NB4 (cell line): ENCODE measurements around the gene GPC1.

Experiments
- DNase-seq: peaks from one replicate; pipeline ENCODE4 v3.0.0; 2010; ENCODE audit warnings: low read depth
- H3K4me3 ChIP-seq: one replicate; pipeline ENCODE4 v1.5.1; 2011; ENCODE audit warnings: mild to moderate bottlenecking, low read depth, low read length, moderate library complexity
- MYC ChIP-seq: IDR thresholded peaks from 2 replicates; pipeline ENCODE4 v1.6.1; 2011; ENCODE audit warnings: low read depth, low read length
- POLR2A ChIP-seq: IDR thresholded peaks from 2 replicates; pipeline ENCODE4 v1.6.1; 2011; ENCODE audit warnings: mild to moderate bottlenecking; ENCODE audit not compliant: insufficient read length; ENCODE audit errors: extremely low read depth
- TF ChIP-seq, protein P1 (sequence below): IDR thresholded peaks from 2 replicates; pipeline ENCODE4 v1.6.1; 2011; ENCODE audit warnings: low read depth, low read length
- TF ChIP-seq, protein P2 (sequence below): IDR thresholded peaks from one replicate; pipeline ENCODE4 v1.5.1; 2012; ENCODE audit warnings: low read depth, low read length

The GPC1 gene

DNA sequence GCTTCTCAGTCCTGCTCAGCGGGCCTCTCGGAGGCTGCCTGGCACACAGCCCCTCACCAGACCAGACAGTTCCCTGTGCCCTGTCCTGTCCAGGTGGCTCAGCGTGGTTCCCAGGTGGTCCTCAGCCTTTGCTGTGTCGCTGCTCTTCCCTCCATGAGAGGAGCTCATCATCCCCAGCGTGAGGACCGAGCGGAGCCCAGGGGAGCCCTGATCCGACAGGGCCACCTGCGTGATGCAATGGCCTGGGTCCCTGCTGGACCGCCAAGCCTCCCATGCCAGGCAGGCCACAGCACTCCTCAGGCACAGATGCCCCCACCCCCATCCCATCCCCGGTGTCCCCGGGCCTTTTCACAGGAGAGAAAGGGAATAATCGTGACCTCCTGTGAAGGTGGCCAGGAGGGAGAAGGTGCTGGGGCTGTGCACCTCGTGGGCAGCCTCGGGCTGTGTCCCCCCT is 4.3 kb downstream of the GPC1 start:
- TF ChIP-seq POLR2A (no peak), MYC (no peak)
- TF ChIP-seq, protein P1, sequence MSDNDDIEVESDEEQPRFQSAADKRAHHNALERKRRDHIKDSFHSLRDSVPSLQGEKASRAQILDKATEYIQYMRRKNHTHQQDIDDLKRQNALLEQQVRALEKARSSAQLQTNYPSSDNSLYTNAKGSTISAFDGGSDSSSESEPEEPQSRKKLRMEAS: no peak
- TF ChIP-seq, protein P2, sequence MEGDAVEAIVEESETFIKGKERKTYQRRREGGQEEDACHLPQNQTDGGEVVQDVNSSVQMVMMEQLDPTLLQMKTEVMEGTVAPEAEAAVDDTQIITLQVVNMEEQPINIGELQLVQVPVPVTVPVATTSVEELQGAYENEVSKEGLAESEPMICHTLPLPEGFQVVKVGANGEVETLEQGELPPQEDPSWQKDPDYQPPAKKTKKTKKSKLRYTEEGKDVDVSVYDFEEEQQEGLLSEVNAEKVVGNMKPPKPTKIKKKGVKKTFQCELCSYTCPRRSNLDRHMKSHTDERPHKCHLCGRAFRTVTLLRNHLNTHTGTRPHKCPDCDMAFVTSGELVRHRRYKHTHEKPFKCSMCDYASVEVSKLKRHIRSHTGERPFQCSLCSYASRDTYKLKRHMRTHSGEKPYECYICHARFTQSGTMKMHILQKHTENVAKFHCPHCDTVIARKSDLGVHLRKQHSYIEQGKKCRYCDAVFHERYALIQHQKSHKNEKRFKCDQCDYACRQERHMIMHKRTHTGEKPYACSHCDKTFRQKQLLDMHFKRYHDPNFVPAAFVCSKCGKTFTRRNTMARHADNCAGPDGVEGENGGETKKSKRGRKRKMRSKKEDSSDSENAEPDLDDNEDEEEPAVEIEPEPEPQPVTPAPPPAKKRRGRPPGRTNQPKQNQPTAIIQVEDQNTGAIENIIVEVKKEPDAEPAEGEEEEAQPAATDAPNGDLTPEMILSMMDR: no peak
- DNase-seq: no peak
- no peak overlapping the region for H3K4me3 ChIP-seq

DNA sequence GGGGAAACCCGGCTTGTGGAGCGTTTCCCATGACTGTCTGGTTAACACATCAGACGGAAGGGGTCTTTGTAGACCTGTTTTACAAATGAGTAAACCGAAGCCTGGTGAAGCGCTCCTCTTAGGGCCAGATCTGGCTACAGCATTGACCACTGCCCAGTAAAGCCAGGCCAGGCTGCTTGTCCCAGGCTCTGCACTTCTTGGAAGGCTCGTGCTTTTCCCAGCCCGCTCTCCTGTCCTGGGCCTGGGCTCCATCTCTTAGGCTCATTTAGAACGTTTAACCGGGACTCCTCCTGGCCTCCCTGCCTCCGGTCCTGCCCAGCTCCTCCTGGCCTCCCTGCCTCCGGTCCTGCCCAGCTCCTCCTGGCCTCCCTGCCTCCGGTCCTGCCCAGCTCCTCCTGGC is 4.8 kb downstream of the GPC1 start:
- TF ChIP-seq MYC (no peak), POLR2A (no peak)
- TF ChIP-seq, protein P1: no peak
- TF ChIP-seq, protein P2: no peak
- H3K4me3 ChIP-seq: no peak overlapping the region
- DNase-seq: no peak

DNA sequence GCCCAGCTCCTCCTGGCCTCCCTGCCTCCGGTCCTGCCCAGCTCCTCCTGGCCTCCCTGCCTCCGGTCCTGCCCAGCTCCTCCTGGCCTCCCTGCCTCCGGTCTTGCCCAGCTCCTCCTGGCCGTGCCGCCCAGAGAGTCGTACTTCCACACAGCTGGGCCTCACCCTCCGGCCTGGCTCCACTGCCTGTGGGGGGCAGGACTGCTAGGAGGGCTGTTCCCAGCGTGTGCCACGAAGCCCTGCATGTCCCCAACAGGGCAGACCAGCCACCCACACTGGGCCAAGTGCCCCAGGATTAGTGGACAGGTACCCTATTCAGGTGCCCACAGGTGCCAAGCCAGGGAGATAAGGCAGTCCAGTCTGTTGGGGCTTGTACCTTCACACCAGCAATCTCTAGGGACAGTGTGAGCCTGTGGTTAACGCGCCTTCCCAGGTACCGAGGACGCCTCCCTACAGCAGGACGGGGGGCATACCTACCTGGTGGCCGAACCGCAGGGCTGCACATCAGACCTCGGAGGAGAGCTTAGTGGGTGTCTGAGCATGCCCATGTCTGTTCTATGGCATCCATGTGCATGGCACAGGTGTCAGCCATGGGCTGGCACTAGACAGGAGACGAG is 5.3 kb downstream of the GPC1 start:
- no peak for DNase-seq
- TF ChIP-seq POLR2A: no peak
- no peak for TF ChIP-seq MYC
- TF ChIP-seq, protein P1: no peak
- TF ChIP-seq, protein P2: no peak

DNA sequence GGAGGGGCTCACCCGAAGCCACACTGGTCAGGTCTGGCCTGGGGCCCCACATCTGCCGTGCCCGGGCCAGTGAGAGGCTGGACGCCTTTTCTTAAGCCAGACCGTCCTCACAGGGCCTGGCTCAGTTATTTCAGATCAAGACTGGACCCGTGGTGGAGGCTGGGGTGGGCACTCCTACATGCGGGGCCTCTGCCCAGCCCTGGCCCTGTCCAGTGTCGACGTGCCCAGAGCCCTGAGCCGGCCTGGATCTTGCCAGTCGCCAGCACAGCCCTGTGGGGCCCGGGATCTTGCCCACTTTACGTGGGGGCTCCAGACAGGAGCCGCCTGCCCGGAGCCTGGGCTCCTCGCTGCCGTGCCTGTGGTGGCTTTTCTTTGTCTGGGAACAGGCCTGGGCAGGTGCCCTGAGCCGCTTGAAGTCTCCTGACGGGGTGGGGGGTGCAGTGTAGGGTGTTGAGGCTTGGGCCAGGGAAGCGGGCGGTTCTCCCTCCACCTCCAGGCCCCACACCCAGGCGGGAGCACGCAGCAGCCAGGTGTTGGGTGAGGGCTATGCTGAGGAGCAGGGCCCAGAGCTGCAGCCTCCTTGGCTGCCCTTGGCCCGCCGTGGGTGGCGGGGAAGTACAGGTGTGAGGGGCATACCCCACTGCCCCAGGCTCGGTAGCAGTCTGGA is 6.0 kb downstream of the GPC1 start:
- DNase-seq: no peak
- TF ChIP-seq, protein P2: no peak
- TF ChIP-seq MYC (no peak), POLR2A (no peak)
- TF ChIP-seq, protein P1: no peak
- H3K4me3 ChIP-seq: no peak overlapping the region

More for the DNA sequence above, 5.3 kb downstream of the GPC1 start:
- no peak overlapping the region for H3K4me3 ChIP-seq

DNA sequence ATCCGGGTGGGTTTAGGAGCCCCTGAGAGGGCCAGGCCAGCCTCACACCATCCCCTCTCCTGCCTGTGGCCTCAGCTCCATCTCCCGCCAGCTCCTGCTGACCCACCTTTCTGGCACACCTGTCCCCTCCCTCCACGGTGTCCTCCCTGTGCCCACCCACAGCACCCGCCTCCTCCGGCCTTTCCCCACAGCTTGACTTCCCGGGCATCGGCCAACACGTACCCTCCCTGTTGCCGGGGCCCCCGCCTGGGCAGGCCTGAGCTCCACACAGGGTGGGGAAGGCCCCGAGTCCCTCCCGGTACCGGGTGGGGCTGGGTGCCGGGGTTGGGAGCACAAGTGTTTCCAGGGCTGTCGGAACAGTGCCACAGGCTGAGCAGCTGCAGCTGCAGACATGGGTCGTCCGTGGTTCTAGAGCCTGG is 6.5 kb downstream of the GPC1 start:
- H3K4me3 ChIP-seq: no peak overlapping the region
- TF ChIP-seq, protein P2: no peak
- TF ChIP-seq POLR2A (no peak), MYC (no peak)
- TF ChIP-seq, protein P1: no peak
- no peak for DNase-seq
